Measurements from ENCODE around the gene CADPS2.

The CADPS2 gene

DNA sequence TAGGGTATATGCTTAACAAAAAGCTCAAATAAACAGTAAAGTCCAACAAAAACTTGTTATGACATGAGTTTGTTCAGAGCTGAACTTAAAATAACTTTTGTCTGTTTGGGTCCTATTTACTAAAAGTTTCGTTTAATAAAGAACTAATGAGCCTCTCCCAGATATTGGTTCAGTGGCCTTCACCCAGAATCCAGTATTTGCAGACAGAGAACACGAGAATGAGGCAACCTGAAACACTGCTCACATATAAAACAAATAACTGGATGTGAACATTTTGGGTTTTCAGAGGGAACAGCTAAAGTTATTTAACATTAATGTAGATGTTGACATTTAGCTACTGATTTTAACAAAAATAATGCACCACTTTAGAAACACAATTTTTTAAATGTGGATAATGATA, 285.6 kb downstream of the CADPS2 start:
- DNase-seq (ENCODE audit: low spot score): no peak

DNA sequence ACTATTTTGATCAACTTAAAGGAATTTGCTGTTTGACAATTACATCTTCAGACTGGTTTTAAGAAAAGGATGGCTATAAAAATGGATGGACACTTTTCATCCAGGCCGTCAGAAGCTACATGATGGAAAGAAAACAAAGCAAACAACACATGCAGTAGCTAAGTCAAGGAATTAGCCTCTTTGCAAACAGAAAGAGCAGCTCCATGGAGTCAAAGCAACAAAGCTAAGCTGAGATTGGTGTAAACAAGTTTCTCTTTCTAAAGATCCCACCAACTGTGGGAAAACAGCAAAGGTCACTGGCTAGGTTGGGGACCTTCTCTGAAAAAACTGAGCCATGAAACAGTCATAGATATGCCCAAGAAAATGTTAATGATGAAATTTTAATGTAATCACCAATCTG, 286.2 kb downstream of the CADPS2 start:
- DNase-seq (ENCODE audit: low spot score): no peak

DNA sequence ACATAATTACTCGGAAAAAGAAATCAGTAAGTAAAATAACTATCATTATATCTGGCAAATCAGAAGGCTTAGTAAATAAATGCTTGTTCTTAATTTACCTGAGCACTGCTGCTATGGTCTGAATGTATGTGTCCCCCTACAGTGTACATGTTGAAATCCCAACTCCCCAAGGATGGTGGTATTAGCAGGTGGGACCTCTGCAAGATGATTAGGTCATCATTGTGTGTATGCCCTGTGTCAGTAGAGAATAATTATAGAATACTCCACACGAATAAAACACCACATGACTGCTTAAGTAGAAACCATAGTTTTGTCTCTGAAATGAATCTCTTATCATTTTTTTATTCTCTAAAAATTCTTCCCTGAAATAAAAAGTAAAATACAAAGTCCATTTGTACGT, 289.0 kb downstream of the CADPS2 start:
- no peak for DNase-seq (ENCODE audit: low spot score)

DNA sequence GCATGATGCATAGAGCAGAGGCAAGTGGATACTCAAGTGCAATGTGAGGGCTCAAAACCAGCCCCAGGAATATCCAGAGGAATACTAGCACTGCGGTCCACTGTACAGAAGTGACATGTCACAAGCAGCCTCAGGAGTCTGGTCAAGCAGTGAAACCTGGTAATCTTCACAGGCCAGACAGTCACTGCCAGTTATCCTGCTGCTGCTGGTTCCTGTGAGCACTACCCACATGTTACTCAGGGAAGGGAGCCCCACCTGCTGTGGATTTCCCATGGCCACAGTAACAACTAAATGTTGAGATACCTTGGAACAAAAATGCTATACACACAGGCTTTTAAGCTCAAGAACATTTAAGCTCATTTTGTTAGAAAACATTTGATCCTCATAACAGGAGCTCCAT, 290.4 kb downstream of the CADPS2 start:
- DNase-seq (ENCODE audit: low spot score): no peak

DNA sequence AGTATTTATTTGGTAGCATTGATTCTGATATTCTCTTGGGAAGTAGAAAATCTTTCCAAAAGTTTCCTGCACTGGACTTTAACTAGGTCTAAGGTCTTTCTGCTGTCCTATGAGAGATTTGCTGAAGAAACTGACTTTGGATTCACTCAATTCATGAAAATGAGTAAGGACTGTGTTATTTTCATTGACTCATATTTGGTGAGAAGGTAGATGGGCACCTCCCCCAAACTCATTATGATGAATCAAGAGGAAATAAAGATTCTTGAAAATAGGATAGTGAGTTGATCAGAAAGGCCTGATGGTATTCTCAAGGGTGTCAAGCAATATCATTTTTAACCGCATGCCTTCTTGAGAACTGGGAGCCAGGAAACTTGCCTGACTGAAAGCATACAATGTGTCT, 297.6 kb downstream of the CADPS2 start:
- DNase-seq (ENCODE audit: low spot score): peak; percentile 51

DNA sequence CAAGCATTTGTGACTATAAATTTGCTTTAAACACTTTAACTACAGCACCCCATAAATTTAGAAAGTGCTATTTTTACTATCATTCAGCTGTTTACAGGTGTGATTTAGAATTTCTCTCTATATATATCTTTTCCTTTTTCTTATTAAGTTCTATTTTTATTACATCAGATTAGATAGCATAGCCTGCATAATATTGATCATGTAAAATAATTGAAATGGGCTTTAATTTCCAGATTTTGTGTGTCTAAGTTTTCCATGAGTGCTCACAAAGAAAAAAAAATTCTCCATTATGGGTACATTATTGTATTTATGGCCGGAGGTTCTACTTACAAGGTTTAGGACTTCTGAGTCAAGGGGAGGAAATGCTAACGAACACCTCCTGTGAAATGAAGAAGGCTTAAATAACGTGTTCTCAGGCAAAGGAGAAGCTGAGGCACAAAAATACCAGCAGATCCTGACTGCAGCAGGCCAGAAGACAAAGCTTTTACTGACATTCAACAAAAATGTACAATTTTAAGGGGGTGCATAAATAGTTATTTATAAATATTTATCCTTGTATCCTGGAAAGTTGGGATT, 301.5 kb downstream of the CADPS2 start:
- DNase-seq (ENCODE audit: low spot score): no peak

DNA sequence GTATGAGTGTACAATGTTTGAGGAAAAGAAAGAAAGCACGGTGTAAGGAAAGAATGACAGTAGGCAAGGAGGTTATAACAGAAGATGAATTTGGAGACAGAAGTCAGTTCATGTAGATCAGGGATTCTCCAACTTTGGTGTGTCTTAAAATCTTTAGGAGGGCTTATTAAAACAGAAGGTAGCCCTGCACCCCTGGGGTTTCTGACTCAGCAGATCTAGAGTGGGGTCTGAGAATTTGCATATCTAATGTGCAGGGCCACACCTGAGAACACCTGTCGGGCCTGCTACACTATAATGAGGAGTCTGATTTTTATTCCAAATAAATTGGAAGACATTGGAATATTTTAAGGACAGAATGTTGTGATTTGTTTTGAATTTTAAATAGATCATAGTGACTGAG, 307.9 kb downstream of the CADPS2 start:
- DNase-seq (ENCODE audit: low spot score): no peak

DNA sequence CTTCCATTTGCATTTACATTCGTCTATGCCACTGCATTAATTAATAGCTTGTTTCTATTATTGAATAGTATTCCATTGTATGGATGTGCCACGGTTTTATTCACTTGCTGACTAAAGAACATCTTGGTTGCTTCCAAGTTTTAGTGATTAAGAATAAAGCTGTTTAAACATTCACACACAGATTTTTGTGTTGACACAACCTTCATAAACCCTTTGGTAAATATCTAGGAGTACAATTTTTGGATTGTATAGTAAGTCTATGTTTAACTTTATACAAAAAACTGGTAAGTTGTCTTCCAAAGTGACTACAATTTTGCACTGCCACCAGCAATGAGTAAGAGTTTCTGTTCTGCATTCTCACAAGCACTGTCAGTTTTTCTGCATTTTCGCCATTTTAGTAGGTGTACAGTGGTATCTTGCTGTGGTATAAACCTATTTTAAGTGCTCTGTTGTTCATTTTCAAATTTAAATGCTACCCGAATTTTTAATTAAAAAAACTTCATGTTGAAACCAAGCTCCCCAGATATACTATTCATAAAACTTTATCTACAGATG, 308.7 kb downstream of the CADPS2 start:
- DNase-seq (ENCODE audit: low spot score): no peak

DNA sequence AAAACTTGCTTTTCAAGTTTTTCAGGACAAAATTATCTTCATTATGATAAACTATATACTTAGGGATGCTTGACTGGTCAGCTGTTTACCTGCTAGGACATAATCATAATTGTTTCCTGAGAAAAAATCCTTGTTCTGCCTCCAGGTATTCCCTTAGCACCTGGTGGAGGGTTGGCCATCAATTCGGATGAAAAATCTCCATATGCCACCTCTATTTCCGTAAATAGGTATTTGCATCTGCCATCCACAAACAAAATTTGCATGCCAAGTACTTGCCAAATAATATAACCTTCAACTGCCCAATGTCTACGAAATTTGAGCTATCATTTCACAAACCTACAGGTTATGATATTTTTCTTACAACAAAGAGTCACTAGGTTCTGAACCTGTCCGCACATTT, 313.6 kb downstream of the CADPS2 start:
- DNase-seq (ENCODE audit: low spot score): no peak

DNA sequence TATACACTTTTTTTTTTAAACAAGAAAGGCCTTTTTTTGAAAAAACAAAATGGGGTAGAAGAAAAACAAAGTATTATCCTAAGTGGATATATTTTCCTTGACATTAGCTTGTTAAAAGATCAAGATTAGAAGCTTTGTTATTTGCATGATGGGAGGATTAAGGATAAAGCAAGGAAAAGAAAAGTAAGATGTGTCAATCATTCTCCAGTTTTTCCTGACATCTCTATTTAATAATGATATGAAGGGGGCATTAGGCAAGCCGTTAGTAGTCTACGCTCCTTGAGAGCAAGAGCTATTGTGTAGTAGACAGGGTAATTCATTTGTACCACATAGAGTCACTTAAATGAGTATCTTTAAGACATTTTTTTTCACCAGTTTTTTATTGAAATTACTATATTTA, 324.9 kb downstream of the CADPS2 start:
- DNase-seq (ENCODE audit: low spot score): no peak

DNA sequence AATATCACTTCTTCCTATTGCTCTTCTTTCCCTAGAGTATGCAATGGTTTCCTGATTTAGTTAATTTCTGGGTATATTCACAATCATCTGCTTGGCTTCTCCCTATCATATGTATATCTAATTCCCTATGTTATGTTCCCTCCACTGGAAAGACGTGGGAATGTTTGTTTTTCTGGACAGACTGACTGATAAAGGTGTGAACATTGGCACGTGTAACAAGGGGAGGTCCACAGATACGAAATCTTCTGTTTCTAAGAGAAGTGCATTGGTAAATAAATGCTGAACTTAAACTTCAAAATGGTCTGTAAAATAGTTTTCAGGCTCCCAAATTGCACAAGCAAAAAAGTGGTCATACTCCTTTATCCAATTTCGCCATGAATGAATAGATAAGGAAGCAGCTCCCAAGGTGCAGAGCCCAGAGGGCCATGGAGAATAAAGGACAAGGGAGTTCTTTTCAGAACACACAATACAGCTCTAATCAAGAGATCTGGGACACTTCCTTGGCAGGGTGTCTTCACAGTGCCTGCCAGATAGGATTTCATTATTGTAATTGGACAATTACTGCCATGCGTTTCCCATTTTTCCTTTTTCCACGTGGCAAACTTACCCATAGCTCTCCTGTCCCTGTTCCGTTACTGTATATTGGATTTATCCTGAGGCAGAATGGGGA, 329.3 kb downstream of the CADPS2 start:
- no peak for DNase-seq (ENCODE audit: low spot score)

DNA sequence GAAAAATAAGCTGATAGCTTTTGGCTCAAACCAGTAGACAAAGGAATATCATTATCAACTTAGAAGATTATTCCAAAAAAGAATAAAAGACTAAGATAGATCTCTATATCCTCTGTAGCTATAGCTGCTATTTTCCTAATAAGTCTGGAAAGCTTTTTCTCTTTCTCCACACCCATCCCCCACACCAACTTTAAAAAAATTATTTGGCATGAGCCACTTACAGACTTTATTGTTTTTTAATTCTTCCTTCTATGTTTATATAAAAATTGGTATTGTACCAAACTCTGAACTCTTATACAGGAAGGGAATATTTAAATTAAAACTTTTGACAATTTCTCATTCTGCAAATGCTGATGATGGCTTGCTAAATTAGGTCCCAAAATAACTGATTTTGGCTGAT, 330.0 kb downstream of the CADPS2 start:
- no peak for DNase-seq (ENCODE audit: low spot score)

DNA sequence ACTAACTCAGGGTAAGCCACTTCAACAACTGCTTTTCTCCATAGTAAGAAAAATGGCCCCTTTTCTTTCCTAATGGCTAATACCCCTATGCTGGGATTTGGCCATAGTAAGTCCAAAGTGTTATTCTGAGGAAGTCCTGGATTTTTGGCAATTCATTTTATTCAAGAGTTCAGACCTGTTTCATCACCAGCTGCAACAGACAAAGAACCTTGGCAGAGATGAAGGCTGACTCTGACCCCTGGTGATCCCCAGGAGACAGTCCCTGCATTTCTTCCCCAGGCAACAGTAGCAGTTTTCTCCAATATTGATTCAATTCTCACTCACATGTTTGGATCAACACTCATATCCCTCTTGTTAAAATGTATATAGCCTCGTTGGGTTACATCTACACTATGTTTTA, 332.5 kb downstream of the CADPS2 start:
- DNase-seq (ENCODE audit: low spot score): no peak

DNA sequence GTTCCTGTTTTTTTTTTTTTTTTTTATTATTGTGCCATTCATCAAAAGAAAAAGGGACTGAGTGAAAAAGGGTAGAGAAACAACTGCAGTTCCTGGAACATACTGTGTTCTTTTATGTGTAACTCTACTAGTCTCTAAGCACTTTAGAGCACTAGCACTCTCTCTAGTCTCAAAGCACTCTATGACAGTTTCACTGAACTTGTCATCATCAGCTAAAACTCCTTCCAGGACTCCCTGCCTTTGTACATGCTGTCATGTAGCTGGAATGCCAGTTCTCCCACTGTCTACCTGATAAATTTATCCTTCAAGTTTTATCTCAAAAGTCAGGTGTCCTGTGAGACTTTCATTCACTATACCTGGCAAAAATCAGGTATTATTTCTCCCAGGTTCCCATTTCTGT, 333.5 kb downstream of the CADPS2 start:
- DNase-seq (ENCODE audit: low spot score): no peak

DNA sequence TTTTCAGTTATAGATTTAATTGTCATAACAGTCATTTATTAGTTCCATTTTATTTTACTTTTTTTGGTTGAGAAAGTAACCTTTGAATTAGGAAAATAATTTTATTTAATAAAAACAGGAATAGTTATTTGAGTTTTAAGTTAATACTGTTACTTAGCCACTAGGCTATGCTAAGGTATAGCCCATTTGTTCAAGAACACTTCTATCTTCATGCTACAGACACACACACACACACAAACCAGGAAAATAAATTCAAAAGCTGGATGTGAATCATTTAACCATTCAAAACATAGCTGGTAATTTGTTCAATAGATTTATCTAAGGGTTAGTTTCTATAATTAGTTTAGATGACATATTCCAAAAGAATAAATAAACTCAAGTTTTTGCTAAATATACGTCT, 335.7 kb downstream of the CADPS2 start:
- DNase-seq (ENCODE audit: low spot score): peak; percentile 47

DNA sequence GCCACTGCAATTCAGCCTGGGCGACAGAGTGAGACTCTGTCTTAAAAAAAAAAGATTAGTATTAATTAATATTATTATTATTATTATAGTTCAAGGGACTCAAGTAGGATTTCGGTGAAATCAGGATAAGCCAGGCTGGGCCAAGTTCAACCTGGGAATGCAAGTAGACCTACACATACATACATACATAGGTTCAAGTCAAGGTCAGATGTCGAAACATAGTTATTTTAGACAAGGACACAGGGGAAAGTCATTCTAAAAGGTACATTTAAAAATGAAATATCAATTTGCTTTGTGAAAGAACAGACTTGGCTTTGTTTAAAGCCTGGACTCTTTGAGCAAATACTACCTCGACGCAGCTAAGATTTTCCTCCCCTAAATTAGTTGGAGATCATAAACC, 336.7 kb downstream of the CADPS2 start:
- no peak for DNase-seq (ENCODE audit: low spot score)

DNA sequence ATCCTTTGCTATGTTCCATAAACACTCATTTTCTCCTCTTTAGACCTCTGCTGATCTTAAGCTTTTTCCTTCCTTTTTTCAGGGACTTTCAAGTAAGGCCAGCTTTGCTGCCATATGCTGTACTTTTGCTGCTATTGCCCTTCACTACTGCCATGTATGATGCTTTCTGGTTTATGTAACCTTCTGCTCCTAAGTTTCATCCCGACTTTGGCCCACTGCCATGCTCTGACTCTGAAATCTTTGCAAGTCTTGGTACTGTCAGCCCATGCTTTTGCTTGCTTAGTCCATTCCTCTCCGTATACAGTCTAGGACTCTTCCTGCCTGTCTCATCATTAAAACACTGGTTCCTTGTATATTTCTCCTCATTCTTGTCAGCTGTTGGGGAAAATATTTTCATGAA, 339.8 kb downstream of the CADPS2 start:
- DNase-seq (ENCODE audit: low spot score): no peak

DNA sequence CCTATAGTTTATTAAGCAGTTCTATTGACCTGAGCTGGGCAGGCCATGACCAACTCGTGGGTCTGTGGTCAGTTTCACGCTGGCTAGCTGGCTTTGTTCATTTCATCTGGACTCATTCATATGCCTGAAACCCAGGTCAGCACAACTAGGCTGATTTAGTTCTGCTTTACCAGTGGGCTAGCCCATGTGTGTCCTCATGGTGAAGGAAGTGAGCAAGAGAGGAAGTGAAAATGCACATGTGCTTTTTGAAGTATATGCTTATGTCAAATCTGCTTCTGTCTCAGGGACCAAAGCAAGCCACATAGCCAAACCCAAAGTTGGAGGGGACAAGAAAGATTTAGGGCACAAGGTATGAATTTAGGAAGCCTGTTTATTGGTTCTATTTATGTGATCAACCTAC, 341.8 kb downstream of the CADPS2 start:
- no peak for DNase-seq (ENCODE audit: low spot score)

DNA sequence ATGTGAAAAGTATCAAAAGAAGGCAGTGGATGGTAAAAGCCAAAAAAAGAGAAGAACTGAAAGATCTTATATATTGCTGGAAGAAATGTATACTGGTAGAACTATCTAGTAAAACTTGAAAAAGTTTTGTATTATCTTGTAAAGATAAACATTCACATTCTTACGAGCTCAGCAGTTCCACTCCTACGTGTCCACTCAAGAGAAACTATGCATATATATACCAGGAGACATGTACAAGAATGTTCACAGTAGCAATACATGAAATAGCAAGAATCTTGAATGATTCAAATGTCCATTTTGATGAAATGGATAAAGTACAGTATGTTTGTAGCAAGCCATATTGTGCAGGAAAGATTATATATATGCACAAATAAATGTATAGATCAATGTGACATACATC, 342.4 kb downstream of the CADPS2 start:
- no peak for DNase-seq (ENCODE audit: low spot score)

DNA sequence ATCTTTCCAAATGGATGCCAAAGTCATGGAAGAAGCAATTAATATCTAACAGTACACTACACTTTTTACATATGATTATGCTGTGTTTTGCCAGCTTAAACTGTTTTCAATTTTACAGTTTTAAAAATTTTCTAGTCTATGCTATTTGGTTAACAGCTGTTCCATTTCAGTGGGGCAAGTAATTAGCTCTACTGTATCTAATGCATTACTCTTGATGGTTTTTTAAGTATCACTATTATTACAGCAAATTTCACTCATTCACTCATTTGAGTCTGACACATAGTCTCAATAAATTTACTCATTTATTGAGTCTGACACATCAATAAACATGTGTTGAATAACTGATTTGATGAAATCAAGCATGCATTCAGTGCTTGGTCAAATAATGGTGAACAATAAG, 343.1 kb downstream of the CADPS2 start:
- DNase-seq (ENCODE audit: low spot score): no peak

DNA sequence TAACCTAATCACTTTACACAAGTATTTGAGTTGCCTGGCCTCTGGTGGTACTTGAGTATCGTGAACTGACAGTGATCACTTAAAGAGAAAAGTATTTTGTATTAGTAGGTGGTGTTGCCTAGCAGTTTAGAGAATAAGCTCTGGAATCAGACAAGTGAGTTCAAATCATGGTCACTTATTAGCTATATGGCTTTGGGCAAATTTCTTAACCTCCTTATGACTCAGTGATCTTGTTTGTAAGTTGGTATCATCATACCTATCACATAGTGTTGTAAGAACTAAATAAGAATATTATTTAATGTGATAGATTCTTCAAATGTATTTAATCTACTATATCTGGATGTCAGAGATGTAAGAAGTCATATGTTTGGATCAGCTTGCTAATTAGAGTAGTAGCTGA, 351.2 kb downstream of the CADPS2 start:
- DNase-seq (ENCODE audit: low spot score): no peak

DNA sequence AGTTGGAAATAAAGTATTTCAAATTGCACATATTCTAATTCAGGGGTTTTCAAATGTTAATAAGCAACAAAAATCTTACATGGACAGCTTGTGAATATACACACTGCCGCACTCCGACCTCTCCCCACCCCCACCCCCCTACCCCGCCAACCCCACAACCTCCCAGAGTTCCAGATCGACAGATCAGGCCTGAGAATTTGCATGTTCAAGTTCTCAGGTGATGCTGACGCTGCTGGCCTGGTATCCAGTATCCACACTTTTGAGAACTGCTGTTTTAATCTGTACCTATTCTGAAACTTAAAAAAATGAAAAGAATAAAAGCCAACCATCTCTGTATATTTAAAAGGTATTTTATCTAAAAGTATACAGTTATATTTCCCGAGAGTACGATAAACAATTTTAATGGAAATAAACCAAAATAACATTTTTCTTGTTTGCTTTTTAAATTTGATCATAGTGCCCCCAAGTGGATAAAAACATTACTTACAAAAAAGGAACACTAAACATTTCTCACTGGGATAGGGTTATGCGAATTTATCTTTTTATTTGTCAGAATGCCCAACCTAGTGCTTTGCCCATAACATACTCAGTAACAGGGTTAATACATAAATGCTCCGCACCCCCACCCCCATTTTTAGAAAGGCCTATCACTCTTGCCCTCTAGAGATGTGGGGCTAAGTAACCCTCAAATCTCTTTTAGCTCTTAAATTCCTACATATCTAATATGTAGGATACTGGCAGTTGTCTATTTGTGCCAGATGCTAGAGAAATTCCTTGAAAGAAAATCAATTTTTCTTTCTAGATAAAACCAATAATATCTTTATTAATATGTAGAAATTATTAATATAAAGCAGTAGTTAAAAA, 353.6 kb downstream of the CADPS2 start:
- DNase-seq (ENCODE audit: low spot score): peak; percentile 44

DNA sequence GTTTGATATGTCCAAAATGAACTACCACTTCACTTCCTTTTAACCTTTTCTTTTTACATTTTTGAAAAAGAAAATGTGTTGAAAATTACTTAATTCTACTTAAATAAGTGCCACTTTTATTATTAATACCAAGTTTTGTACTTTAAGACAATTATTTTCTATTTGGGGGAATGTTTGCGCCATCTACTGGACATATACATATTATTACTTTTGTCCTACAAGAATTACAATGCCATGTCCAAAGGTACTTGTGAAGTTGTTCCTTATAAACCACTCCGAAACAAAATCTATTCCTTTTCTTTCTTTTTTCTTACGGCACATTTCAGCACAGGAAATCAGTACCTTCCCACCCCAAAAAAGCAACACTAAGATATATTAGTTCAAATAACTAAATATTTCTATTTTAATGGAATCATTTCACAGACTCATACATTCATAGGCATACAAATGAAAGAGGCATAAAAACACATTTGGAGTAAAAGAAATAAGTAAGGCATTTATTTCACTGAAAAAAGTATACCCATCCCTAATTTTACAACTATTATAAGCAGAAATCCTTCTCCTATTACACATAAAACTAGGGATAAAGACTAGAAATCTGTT, 357.3 kb downstream of the CADPS2 start:
- DNase-seq (ENCODE audit: low spot score): peak; percentile 40
